H1 (cell line): ENCODE measurements around the gene METRNL. TPM values are rescaled to one million over a fixed set of nuclear protein-coding genes. Genes with fewer than 3 reads are reported as not detected.
A peak's percentile ranks its signal among the peaks of the same experiment; 100 is the strongest.

Experiments
- CTCF ChIA-PET: fragments of 300-600 bp; sonication (Branson Sonifier 250); formaldehyde crosslinking; loops from one replicate; lab custom pipeline; 2021; ENCODE audit not compliant: partially characterized antibody; lab: Charles Lee
- POLR2A ChIA-PET: fragments of 300-600 bp; sonication (Branson Sonifier 250); formaldehyde crosslinking; loops from one replicate; lab custom pipeline; 2021; ENCODE audit warnings: inconsistent platforms; ENCODE audit not compliant: partially characterized antibody; lab: Charles Lee
- DNase-seq, 2 experiments: peaks; one replicate each; pipeline versions ENCODE4 v3.0.0 to v3.0.0-alpha.2; 2010 to 2022; ENCODE audit warnings: low spot score in 2 of 2, low read depth in 1 of 2, mixed read lengths in 1 of 2
- FAIRE-seq: peaks from 2 replicates; lab custom pipeline; 2011; peaks lifted over from hg19 to GRCh38; lab: Jason Lieb, UNC
- H2AFZ ChIP-seq: 2 replicates; pipeline ENCODE4 v1.8.1; 2012; ENCODE audit warnings: low read length, inconsistent platforms
- H2AK5ac ChIP-seq: 2 replicates; pipeline ENCODE4 v1.6.1; 2013; ENCODE audit warnings: low read depth, low read length
- H2BK120ac ChIP-seq: replicated peaks from 2 replicates; pipeline ENCODE3; 2013; ENCODE audit warnings: low read depth, low read length, inconsistent platforms
- H2BK12ac ChIP-seq: 2 replicates; pipeline ENCODE4 v1.6.1; 2013; ENCODE audit warnings: low read depth, low read length
- H2BK15ac ChIP-seq: 2 replicates; pipeline ENCODE4 v1.6.1; 2013; ENCODE audit warnings: low read length
- H2BK20ac ChIP-seq: 2 replicates; pipeline ENCODE4 v1.6.1; 2013; ENCODE audit warnings: low read length
- H2BK5ac ChIP-seq: 2 replicates; pipeline ENCODE4 v1.6.1; 2013; ENCODE audit warnings: low read depth, low read length
- H3K14ac ChIP-seq: 2 replicates; pipeline ENCODE4 v1.6.1; 2013; ENCODE audit warnings: inconsistent platforms; ENCODE audit not compliant: insufficient read length
- H3K18ac ChIP-seq: 2 replicates; pipeline ENCODE4 v1.6.1; 2013; ENCODE audit warnings: low read length; ENCODE audit errors: extremely low read depth
- H3K23ac ChIP-seq: 2 replicates; pipeline ENCODE4 v1.6.1; 2013; ENCODE audit warnings: inconsistent platforms; ENCODE audit not compliant: insufficient read length
- H3K23me2 ChIP-seq: 2 replicates; pipeline ENCODE4 v1.6.1; 2013; ENCODE audit warnings: low read depth, low read length
- H3K27ac ChIP-seq: 2 replicates; pipeline ENCODE4 v1.6.1; 2011; ENCODE audit warnings: low read depth, low read length, inconsistent platforms
- H3K27me3 ChIP-seq, 4 experiments: replicated peaks in 1 of 4; 1 replicate in 1 of 4; 2 replicates in 3 of 4; pipeline versions ENCODE4 v1.6.1 to v1.8.1; 2011 to 2013; ENCODE audit warnings: low read length in 3 of 4, mild to moderate bottlenecking in 3 of 4, inconsistent platforms in 2 of 4, mixed read lengths in 2 of 4, moderate library complexity in 1 of 4; ENCODE audit not compliant: control insufficient read depth in 3 of 4, insufficient read depth in 3 of 4; ENCODE audit errors: extremely low read depth in 1 of 4
- H3K36me3 ChIP-seq, 4 experiments: 2 replicates each; pipeline versions ENCODE4 v1.6.1 to v1.8.1; 2011 to 2013; ENCODE audit warnings: mild to moderate bottlenecking in 4 of 4, low read length in 3 of 4, moderate library complexity in 2 of 4, control low read depth in 1 of 4, inconsistent platforms in 1 of 4; ENCODE audit not compliant: insufficient read depth in 4 of 4, control insufficient read depth in 2 of 4
- H3K4ac ChIP-seq: replicated peaks from 2 replicates; pipeline ENCODE3; 2013; ENCODE audit warnings: low read length, low read depth, mixed read lengths, inconsistent platforms; ENCODE audit not compliant: insufficient read length
- H3K4me1 ChIP-seq, 4 experiments: replicated peaks in 1 of 4; 1 replicate in 1 of 4; 2 replicates in 3 of 4; pipeline versions ENCODE4 v1.6.1 to v1.8.1; 2011 to 2013; ENCODE audit warnings: low read length in 3 of 4, inconsistent platforms in 2 of 4, mixed read lengths in 1 of 4; ENCODE audit not compliant: insufficient read depth in 4 of 4, control insufficient read depth in 3 of 4
- H3K4me2 ChIP-seq, 2 experiments: 2 replicates each; pipeline versions ENCODE4 v1.6.1 to v1.8.1; 2011 to 2013; ENCODE audit warnings: low read depth in 2 of 2, low read length in 2 of 2, control low read depth in 1 of 2, inconsistent platforms in 1 of 2, mild to moderate bottlenecking in 1 of 2; ENCODE audit not compliant: insufficient read depth in 1 of 2
- H3K4me3 ChIP-seq, 4 experiments: fragments of 200-600, 300-600 bp in 1 of 4; sonication (generic), shearing (Covaris generic), sonication (Bioruptor Twin) in 1 of 4; 2 replicates each; pipeline versions ENCODE4 v1.5.1 to v1.8.1; 2011 to 2016; ENCODE audit warnings: low read length in 4 of 4, low read depth in 3 of 4, control low read depth in 2 of 4, inconsistent platforms in 2 of 4, mild to moderate bottlenecking in 2 of 4, mixed read lengths in 1 of 4, moderate library complexity in 1 of 4; ENCODE audit not compliant: insufficient read depth in 2 of 4; ENCODE audit errors: extremely low read depth in 1 of 4
- H3K56ac ChIP-seq: replicated peaks from 2 replicates; pipeline ENCODE3; 2013; ENCODE audit warnings: low read depth, mild to moderate bottlenecking, mixed read lengths, low read length, inconsistent platforms; ENCODE audit not compliant: insufficient read length
- H3K79me1 ChIP-seq: 2 replicates; pipeline ENCODE4 v1.6.1; 2013; ENCODE audit warnings: low read depth, low read length, control low read depth
- H3K79me2 ChIP-seq, 2 experiments: 2 replicates each; pipeline versions ENCODE4 v1.6.1 to v1.8.1; 2012 to 2013; ENCODE audit warnings: low read length in 2 of 2, mild to moderate bottlenecking in 2 of 2, inconsistent platforms in 1 of 2; ENCODE audit not compliant: insufficient read depth in 2 of 2, control insufficient read depth in 1 of 2
- H3K9ac ChIP-seq, 4 experiments: replicated peaks in 1 of 4; 1 replicate in 1 of 4; 2 replicates in 3 of 4; pipeline versions ENCODE4 v1.6.1 to v1.8.1; 2011 to 2013; ENCODE audit warnings: low read depth in 3 of 4, low read length in 3 of 4, control low read depth in 2 of 4, mild to moderate bottlenecking in 2 of 4, moderate library complexity in 2 of 4, inconsistent platforms in 1 of 4; ENCODE audit errors: extremely low read depth in 1 of 4
- H3K9me3 ChIP-seq, 2 experiments: 2 replicates each; pipeline versions ENCODE4 v1.6.1 to v1.8.1; 2012 to 2013; ENCODE audit warnings: mild to moderate bottlenecking in 2 of 2, moderate library complexity in 2 of 2, control low read depth in 1 of 2, inconsistent platforms in 1 of 2, low read depth in 1 of 2, low read length in 1 of 2, mixed read lengths in 1 of 2; ENCODE audit not compliant: insufficient read depth in 2 of 2
- H4K20me1 ChIP-seq, 2 experiments: replicated peaks in 1 of 2; 2 replicates each; pipeline versions ENCODE3 to v1.8.1; 2011 to 2013; ENCODE audit warnings: inconsistent platforms in 2 of 2, low read length in 2 of 2, mild to moderate bottlenecking in 1 of 2; ENCODE audit not compliant: insufficient read depth in 2 of 2, control insufficient read depth in 1 of 2
- H4K5ac ChIP-seq: 2 replicates; pipeline ENCODE4 v1.6.1; 2013; ENCODE audit warnings: low read length, low read depth, mixed read lengths, inconsistent platforms; ENCODE audit not compliant: insufficient read length
- H4K8ac ChIP-seq: 2 replicates; pipeline ENCODE4 v1.8.0; 2013; ENCODE audit warnings: mild to moderate bottlenecking, moderate library complexity, low read length, inconsistent platforms; ENCODE audit not compliant: insufficient read depth; ENCODE audit errors: extremely low read depth
- H4K91ac ChIP-seq: replicated peaks from 2 replicates; pipeline ENCODE3; 2013; ENCODE audit warnings: low read length, mixed read lengths, inconsistent platforms; ENCODE audit not compliant: insufficient read length
- ASH2L ChIP-seq: fragments of 200-600, 300-600 bp; sonication (generic); IDR thresholded peaks from one replicate; pipeline ENCODE4 v1.7.1; 2017; ENCODE audit warnings: low read length
- BACH1 ChIP-seq: IDR thresholded peaks from 2 replicates; pipeline ENCODE4 v1.6.1; 2012; ENCODE audit warnings: low read length, improper control_type of control experiment
- GABPA ChIP-seq: IDR thresholded peaks from 2 replicates; pipeline ENCODE4 v1.6.1; 2011; ENCODE audit warnings: mild to moderate bottlenecking, low read length, moderate library complexity, borderline replicate concordance; ENCODE audit not compliant: insufficient read depth
- GTF2F1 ChIP-seq: IDR thresholded peaks from 2 replicates; pipeline ENCODE4 v1.6.1; 2012; ENCODE audit warnings: low read depth, low read length, improper control_type of control experiment, borderline replicate concordance
- POLR2AphosphoS5 ChIP-seq: IDR thresholded peaks from 2 replicates; pipeline ENCODE4 v1.6.1; 2011; ENCODE audit warnings: low read depth, low read length
- RFX5 ChIP-seq: IDR thresholded peaks from 2 replicates; pipeline ENCODE4 v1.6.1; 2011; ENCODE audit warnings: low read depth, low read length, improper control_type of control experiment, borderline replicate concordance
- SIX5 ChIP-seq: IDR thresholded peaks from 2 replicates; pipeline ENCODE4 v1.6.1; 2011; ENCODE audit warnings: mild to moderate bottlenecking, low read depth, low read length
- SP1 ChIP-seq: IDR thresholded peaks from 2 replicates; pipeline ENCODE4 v1.6.1; 2011; ENCODE audit warnings: low read depth, low read length
- TAF7 ChIP-seq: optimal IDR thresholded peaks from 2 replicates; pipeline ENCODE3; 2011; ENCODE audit warnings: low read depth, mild to moderate bottlenecking, inconsistent platforms, low read length, moderate library complexity, borderline replicate concordance
- YY1 ChIP-seq: IDR thresholded peaks from 2 replicates; pipeline ENCODE4 v1.6.1; 2011; ENCODE audit warnings: low read depth, mild to moderate bottlenecking, low read length
- WGBS, 2 experiments: shearing (Covaris generic) in 1 of 2; methylation state at CpG; one replicate each; pipeline versions ENCODE4 v1.1.6 to v1.1.7; 2013 to 2015; ENCODE audit warnings: low lambda C conversion rate in 2 of 2, mixed read lengths in 2 of 2, inconsistent platforms in 1 of 2, low coverage in 1 of 2, missing lambda C conversion rate in 1 of 2; ENCODE audit not compliant: insufficient replicate concordance in 2 of 2, insufficient coverage in 1 of 2, insufficient read length in 1 of 2; ENCODE audit errors: extremely low coverage in 1 of 2, missing lambda C conversion rate in 1 of 2; 5-methylcytosine and 5-hydroxymethylcytosine counted together
- polyA plus RNA-seq, 7 experiments: library from polyadenylated mRNA; depleted of rRNA in 3 of 7; stranded (reverse) in 5 of 7; unstranded in 2 of 7; fragments of >200 nt in 5 of 7; fragments of 200-250 nt in 2 of 7; gene quantifications; 1 replicate in 5 of 7; 2 replicates in 1 of 7; 4 replicates in 1 of 7; pipeline versions ENCODE4 v1.2.1 to v1.2.3, GENCODE V29; 2011 to 2013; ENCODE audit warnings: missing spikeins in 2 of 7, mixed read lengths in 2 of 7
- total RNA-seq: library from RNA; stranded (reverse); fragmentation: NEBNext Ultra II Directional; extraction: Animal tissue kit (Norgen Biotek cat#: 25700); gene quantifications from 2 replicates; pipeline ENCODE4 v1.2.1, GENCODE V29; 2021
- TF ChIP-seq, protein P1 (sequence below), 3 experiments: IDR thresholded peaks; 1 replicate in 2 of 3; 2 replicates in 1 of 3; pipeline versions ENCODE4 v1.5.1 to v1.6.1; 2011; ENCODE audit warnings: low read length in 3 of 3, mild to moderate bottlenecking in 3 of 3, inconsistent platforms in 2 of 3, low read depth in 1 of 3, moderate library complexity in 1 of 3; ENCODE audit not compliant: insufficient read depth in 1 of 3; ENCODE audit errors: control extremely low read depth in 1 of 3
- TF ChIP-seq, protein P2 (sequence below): IDR thresholded peaks from 2 replicates; pipeline ENCODE4 v1.6.1; 2011; ENCODE audit warnings: low read depth, mild to moderate bottlenecking, low read length; ENCODE audit not compliant: insufficient read depth

Gene METRNL
- total and polyA plus RNA-seq, 2 of the 8 experiments (the other 6 are each of a cell fraction or from before 2014, with no cell fraction given) = 13.9 to 14.2 TPM

DNA sequence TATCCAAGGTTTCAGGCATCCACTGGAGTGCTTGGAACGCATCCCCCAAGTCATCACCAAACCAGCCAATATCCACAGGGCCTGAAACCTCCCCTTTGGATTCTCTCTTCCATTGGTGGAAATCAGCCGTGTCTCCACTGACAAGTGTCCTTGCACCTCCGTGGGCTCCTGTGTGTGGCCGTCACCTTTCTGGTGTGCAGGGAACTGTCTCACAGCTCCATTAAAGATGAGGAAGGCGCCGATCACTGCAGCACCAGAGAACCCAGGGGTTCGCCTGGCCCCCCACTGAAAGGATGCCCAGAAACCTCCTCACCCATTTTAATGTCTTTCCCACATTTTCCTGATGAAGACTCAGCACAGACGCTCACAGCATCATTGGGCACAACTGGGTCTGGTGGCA lies 17.8 kb upstream of the METRNL start:
- 93% methylated on average over 7 of the region's 8 CpGs; no CpG with 5 or more reads in 1 of the 2 experiments for WGBS, 2 experiments
- no peak for TF ChIP-seq ASH2L
- no peak for TF ChIP-seq POLR2AphosphoS5
- TF ChIP-seq GABPA = no peak
- TF ChIP-seq TAF7 = no peak
- TF ChIP-seq, protein P1, sequence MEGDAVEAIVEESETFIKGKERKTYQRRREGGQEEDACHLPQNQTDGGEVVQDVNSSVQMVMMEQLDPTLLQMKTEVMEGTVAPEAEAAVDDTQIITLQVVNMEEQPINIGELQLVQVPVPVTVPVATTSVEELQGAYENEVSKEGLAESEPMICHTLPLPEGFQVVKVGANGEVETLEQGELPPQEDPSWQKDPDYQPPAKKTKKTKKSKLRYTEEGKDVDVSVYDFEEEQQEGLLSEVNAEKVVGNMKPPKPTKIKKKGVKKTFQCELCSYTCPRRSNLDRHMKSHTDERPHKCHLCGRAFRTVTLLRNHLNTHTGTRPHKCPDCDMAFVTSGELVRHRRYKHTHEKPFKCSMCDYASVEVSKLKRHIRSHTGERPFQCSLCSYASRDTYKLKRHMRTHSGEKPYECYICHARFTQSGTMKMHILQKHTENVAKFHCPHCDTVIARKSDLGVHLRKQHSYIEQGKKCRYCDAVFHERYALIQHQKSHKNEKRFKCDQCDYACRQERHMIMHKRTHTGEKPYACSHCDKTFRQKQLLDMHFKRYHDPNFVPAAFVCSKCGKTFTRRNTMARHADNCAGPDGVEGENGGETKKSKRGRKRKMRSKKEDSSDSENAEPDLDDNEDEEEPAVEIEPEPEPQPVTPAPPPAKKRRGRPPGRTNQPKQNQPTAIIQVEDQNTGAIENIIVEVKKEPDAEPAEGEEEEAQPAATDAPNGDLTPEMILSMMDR (IDR thresholded peaks at IDR 0.05; ENCODE audit: control extremely low read depth in 1 of 3, insufficient read depth in 1 of 3, low read depth in 1 of 3, low read length in 3 of 3) = no peak
- no peak for TF ChIP-seq SP1
- no peak for TF ChIP-seq SIX5
- no peak for TF ChIP-seq YY1
- no peak for TF ChIP-seq GTF2F1
- TF ChIP-seq RFX5 = no peak
- TF ChIP-seq, protein P2, sequence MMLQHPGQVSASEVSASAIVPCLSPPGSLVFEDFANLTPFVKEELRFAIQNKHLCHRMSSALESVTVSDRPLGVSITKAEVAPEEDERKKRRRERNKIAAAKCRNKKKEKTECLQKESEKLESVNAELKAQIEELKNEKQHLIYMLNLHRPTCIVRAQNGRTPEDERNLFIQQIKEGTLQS = no peak
- TF ChIP-seq BACH1 = no peak

More for the DNA sequence above, 17.8 kb upstream of the METRNL start:
- Histone ChIP-seq H4K5ac (no peak overlapping the region), H3K36me3 (no peaks in the 10 kb centered on the region), H2BK20ac (no peak overlapping the region), H3K27me3 (no peaks in the 10 kb centered on the region), H3K14ac (no peak overlapping the region), H3K9me3 (no peaks in the 10 kb centered on the region), H2AK5ac (no peak overlapping the region), H3K18ac (no peak overlapping the region), H2BK12ac (no peak overlapping the region), H3K79me1 (no peaks in the 10 kb centered on the region), H2BK5ac (no peak overlapping the region), H2BK120ac (no peak overlapping the region), H3K27ac (no peak overlapping the region), H3K9ac (no peak overlapping the region), H3K4me3 (no peak overlapping the region), H3K4me2 (no peak overlapping the region), H4K20me1 (no peaks in the 10 kb centered on the region), H3K4ac (no peak overlapping the region), H4K8ac (no peak overlapping the region), H2BK15ac (no peak overlapping the region), H3K23ac (no peak overlapping the region), H3K4me1 (no peaks in the 10 kb centered on the region), H4K91ac (no peak overlapping the region), H3K56ac (no peak overlapping the region), H3K23me2 (no peaks in the 10 kb centered on the region), H2AFZ (no peak overlapping the region), H3K79me2 (no peaks in the 10 kb centered on the region)
- ChIA-PET POLR2A (no interaction called here), CTCF (no interaction called here)
- FAIRE-seq = no peak
- DNase-seq = peak in 1 of 2 experiments; percentile 16
